DMS153 (cell line): ENCODE results near the gene PLEKHG2.
"Not testable (repeated sequence)": the region's sequence is repeated elsewhere in the genome, so short reads cannot be mapped to it uniquely, and the experiment has no call there.

Experiments
- DNase-seq: peaks from one replicate; lab custom pipeline; 2025; lab: John Stamatoyannopoulos, UW

PLEKHG2 gene

DNA sequence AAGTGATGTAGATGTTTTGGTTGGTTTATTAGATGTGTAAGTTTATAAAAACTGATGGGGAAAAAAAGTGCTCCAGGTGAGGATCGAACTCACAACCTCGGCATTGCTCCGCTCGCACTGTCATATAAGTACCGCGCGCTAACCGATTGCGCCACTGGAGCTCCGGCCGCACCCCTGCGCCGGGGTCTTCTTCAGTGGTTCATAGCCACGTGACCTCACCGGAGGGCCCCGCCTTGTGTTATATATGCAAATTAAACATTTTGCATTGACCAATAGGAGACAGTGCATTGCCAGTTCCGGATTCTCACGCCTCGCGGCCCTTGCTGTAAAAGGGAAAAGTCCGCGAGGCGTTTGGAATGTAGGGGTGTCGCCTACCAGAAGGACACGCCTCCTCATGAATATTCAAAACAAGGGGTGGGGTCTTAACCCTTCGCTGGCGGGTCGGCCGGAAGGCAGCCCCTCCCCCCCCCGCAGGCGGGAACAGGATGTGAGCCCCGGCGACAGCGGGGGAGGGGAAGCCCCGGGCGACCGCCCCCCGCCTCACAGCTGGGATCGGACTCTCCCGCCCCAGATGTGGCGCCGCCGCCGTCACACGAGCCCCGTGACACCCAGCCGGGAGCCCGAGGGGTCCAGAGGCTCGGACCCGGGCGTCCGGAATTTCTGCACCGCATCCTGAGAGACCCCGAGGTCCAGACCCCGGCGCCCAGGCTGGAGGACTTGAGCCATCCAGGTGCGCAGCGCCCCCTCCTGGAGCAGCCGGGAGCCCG, at the start of gene PLEKHG2:
TSS of gene PLEKHG2 (plus strand) at position 570 of the 767 bp plus-strand sequence. CDS start 1,418 bp downstream, outside the sequence.
- peak; percentile 99 for DNase-seq

GRCh38 chr19:39362682-39363657, 49.5 kb upstream of the PLEKHG2 start:
- DNase-seq: no peak

GRCh38 chr19:39363901-39364457, 48.5 kb upstream of the PLEKHG2 start:
- DNase-seq: no peak

DNA sequence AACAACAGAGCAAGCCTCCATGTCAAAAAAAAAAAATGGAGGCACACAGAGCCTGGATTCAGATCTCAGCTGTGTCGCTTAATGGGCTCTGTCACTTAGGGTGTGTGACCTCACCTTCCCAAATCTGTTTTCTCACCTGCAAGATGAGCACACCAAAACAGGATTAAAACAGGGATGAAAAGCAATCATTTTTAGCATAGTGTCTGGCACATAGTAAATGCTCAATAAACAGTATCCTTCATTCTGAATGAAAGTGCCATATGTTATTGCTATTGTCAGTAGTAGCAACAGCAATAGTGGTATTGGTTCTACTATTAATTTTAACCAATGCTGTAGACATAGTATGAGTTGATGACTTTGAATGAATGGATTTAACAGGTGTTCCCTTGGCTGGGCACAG, 46.9 kb upstream of the PLEKHG2 start:
- DNase-seq: no peak

GRCh38 chr19:39369200-39369599, 43.3 kb upstream of the PLEKHG2 start:
- no peak for DNase-seq

GRCh38 chr19:39370735-39371134, 41.7 kb upstream of the PLEKHG2 start:
- DNase-seq: no peak

DNA sequence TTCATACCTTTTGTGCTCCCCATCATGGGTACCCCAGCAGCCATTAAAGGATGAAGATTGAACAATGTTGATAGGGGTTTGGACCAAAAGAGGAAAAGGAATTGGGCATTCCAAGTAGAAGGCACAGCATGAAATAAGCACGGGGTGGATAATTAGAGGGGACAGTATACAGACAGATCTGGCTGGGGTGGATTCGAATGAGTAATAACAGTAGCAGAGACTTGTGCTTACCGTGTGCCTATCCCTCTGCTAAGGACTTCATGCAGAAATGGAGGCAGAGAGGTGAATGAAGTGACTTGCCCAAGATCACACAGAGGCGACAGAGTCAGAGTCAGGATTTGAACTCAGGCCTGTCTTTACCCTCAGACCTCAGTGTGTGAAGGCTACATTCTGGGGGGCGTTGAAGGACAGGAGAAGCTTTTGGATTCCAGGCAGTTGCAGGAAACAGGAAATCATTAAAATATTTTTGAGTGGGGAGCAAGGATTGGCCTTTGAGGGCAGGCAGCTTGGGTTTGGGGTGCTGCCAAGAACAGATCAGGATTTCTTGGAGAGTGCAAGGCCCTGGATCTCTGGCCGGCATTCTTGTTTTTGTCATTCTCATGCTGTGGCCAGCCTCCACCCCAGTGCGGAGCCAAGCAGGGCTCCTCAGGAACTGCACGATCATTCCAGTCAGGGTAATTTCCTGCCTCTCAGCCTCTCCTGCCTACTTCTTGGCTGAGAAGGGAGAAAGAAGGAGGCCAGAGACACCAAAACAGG, 40.2 kb upstream of the PLEKHG2 start:
- DNase-seq: no peak

GRCh38 chr19:39372941-39373340, 39.5 kb upstream of the PLEKHG2 start:
- DNase-seq: no peak

- DNase-seq: no peak
Observed at GRCh38 chr19:39375929-39376328, 36.5 kb upstream of the PLEKHG2 start.

DNA sequence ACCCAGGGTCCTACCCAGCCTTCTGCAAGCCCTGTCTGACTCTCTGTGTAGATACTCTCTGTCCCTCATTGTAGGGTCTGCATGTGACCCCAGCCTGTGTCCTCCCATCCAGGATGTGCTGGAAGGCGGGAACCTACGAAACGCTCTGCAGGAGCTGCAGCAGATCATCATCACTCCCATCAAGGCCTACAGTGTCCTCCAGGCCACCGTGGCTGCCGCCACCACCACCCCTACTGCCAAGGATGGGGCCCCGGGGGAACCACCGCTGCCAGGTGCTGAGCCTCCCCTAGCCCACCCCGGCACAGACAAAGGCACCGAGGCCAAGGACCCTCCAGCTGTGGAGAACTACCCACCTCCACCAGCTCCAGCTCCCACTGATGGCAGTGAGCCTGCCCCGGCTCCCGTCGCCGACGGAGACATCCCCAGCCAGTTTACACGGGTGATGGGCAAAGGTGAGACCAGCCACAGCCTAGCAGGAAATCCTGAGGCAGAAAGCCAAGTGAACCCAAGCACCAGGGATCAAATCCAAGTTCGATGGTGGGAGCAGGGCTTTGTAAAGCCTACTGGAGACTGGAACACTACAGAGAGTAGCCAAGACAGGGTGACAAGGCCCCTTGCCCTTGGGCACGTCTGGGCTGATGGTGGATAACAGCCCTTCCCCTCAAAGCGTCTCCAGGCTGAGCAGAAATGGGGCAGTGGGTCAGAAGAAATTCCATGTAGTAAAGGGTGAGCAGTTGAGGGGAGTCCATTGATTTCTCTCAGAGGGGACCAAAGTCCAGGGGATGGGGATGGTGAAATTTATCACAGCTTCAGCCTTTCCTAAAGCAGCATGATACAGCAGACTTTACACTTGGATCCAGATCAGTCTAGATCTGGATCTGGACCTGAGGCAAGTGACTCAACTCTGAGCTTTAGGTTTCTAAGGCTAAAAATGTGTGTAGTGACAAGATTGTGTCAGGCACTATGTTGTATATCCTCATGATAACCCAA, 34.8 kb upstream of the PLEKHG2 start:
- no peak for DNase-seq

DNA sequence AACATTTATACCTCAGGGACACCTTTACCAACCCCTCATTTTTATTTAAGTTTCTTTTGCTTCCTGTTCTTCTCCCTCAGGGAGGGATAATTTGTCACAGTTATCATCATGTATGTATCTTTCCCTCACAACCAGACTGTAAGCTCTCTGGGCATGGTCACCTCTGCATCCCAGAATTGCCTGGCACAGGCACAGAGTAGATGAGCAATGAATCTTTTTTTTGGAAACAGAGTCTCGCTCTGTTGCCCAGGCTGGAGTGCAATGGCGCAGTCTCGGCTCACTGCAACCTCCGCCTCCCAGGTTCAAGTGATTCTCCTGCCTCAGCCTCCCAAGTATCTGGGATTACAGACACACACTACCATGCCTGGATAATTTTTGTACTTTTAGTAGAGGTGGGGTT, 33.1 kb upstream of the PLEKHG2 start:
- not testable (repeated sequence) for DNase-seq

DNA sequence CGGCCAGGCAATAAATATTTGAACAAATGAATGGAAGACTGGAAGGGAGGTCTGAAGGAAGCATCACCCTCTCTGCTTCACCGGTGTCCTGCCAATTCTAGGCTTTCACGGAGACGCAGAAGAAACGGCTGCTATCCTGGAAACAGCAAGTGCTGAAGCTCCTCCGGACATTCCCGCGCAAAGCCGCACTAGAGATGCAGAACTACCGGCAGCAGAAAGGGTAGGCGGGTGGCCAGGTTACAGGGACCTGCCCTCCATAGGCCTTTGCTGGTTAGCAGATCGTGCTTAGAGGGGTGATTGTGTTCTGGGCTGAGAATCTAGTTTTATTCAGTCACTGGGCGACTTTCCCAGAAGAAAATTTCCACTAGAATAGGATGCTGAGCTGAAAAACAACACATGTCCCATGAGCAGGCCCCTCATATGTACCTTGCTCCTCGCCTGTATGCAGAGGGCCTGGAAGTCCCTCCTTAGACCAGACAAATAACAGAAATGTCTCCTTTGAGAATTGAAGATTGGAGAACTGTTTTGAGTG, 32.5 kb upstream of the PLEKHG2 start:
- DNase-seq: no peak

GRCh38 chr19:39380521-39381502, 31.7 kb upstream of the PLEKHG2 start:
- no peak for DNase-seq

GRCh38 chr19:39381910-39382611, 30.4 kb upstream of the PLEKHG2 start:
- no peak for DNase-seq

- DNase-seq: no peak
Observed at GRCh38 chr19:39382991-39383828, 29.3 kb upstream of the PLEKHG2 start.

- DNase-seq: no peak
Observed at GRCh38 chr19:39384839-39385568, 27.5 kb upstream of the PLEKHG2 start.
